A549 (cell line): ENCODE measurements around the gene STOX2.

Source experiments
- BHLHE40 ChIP-seq: IDR thresholded peaks from 2 replicates; pipeline ENCODE4 v1.6.1; 2012; ENCODE audit warnings: low read depth, low read length, inconsistent platforms
- MAZ ChIP-seq: fragments of 150-350 bp; IDR thresholded peaks from 2 replicates; pipeline ENCODE4 v1.6.1; 2014; ENCODE audit warnings: antibody characterized with exemption, low read depth, low read length, borderline replicate concordance
- POLR2A ChIP-seq: IDR thresholded peaks from 2 replicates; pipeline ENCODE4 v1.6.1; 2012; ENCODE audit warnings: mild to moderate bottlenecking, low read length
- TF ChIP-seq, protein P1 (sequence below): fragments of >200 bp; sonication (Bioruptor Twin); formaldehyde crosslinking; IDR thresholded peaks from 3 replicates; pipeline ENCODE4 v1.5.1; 2016

DNA sequence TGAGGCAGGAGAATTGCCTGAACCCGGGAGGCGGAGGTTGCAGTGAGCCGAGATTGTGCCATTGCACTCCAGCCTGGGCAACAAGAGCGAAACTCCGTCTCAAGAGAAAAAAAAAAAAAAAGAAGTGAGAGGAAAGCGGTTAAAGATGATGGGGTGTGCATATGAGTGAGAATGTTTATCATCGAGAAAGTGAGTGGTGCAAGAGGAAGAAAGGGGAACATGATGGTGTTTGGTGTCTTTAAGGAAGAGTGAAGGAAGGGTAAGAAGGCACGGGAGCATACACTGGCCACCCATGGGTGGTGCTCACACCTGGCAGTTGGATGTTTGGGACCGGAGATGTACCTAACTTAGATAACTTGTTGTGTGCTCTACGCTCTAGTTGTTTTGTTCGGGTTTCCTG, 62.2 kb downstream of the STOX2 start:
- TF ChIP-seq POLR2A, result no peak
- TF ChIP-seq, protein P1, sequence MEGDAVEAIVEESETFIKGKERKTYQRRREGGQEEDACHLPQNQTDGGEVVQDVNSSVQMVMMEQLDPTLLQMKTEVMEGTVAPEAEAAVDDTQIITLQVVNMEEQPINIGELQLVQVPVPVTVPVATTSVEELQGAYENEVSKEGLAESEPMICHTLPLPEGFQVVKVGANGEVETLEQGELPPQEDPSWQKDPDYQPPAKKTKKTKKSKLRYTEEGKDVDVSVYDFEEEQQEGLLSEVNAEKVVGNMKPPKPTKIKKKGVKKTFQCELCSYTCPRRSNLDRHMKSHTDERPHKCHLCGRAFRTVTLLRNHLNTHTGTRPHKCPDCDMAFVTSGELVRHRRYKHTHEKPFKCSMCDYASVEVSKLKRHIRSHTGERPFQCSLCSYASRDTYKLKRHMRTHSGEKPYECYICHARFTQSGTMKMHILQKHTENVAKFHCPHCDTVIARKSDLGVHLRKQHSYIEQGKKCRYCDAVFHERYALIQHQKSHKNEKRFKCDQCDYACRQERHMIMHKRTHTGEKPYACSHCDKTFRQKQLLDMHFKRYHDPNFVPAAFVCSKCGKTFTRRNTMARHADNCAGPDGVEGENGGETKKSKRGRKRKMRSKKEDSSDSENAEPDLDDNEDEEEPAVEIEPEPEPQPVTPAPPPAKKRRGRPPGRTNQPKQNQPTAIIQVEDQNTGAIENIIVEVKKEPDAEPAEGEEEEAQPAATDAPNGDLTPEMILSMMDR, result no peak
- no peak for TF ChIP-seq BHLHE40
- no peak for TF ChIP-seq MAZ
